ENCODE data around the gene MYO16. TPM values are rescaled to one million over a fixed set of nuclear protein-coding genes. Genes with fewer than 3 reads are reported as not detected.
A peak's percentile ranks its signal among the peaks of the same experiment; 100 is the strongest.

Gene MYO16
- total RNA-seq, 1 experiment from 2014 or later = not detected

GRCh38 chr13:108985166-108985565 lies 355.8 kb downstream of the MYO16 start:
- no peak for TF ChIP-seq CTCF (conservative IDR thresholded peaks at IDR 0.05)
- no peak overlapping the region for H3K23ac ChIP-seq (ENCODE audit: insufficient read length, low read depth, low read length)
- H2AK5ac ChIP-seq (ENCODE audit: insufficient read length, low read length) = no peak overlapping the region
- no peak overlapping the region for H2AFZ ChIP-seq (ENCODE audit: low read length)
- H3K79me2 ChIP-seq (ENCODE audit: insufficient read depth, low read length) = no peaks in the 10 kb centered on the region
- H4K5ac ChIP-seq (ENCODE audit: insufficient read length, low read depth, low read length) = no peak overlapping the region
- H3K56ac ChIP-seq (ENCODE audit: insufficient read length, low read depth, low read length) = no peak overlapping the region
- H3K23me2 ChIP-seq (ENCODE audit: insufficient read length, low read depth, low read length, poor library complexity, severe bottlenecking) = no peaks in the 10 kb centered on the region
- H4K8ac ChIP-seq (replicated peaks; ENCODE audit: insufficient read length, low read depth, low read length) = no peak overlapping the region
- H3K36me3 Mint-ChIP-seq (ENCODE audit: insufficient read depth in 1 of 3, low read depth in 3 of 3) = peaks cover 0 to 2% (median 0%) of the 10 kb centered on the region in 3 experiments; a peak in 3 of 7 replicates
- no peak overlapping the region for H4K91ac ChIP-seq (ENCODE audit: insufficient read length, low read depth, low read length)
- no peak overlapping the region for H2BK12ac ChIP-seq (ENCODE audit: insufficient read length, low read depth, low read length)
- H3K27me3 ChIP-seq (ENCODE audit: insufficient read depth, low read length) = no peaks in the 10 kb centered on the region
- H3K27me3 Mint-ChIP-seq (ENCODE audit: low read depth) = no peaks in the 10 kb centered on the region
- H2BK20ac ChIP-seq (ENCODE audit: low read depth, low read length, poor library complexity, severe bottlenecking) = no peak overlapping the region
- no peak overlapping the region for H3K4me2 ChIP-seq (ENCODE audit: insufficient read depth, insufficient read length, low read length)
- peaks cover 14 to 17% of the 10 kb centered on the region in 2 experiments for H3K4me1 Mint-ChIP-seq
- no peak overlapping the region for H3K18ac ChIP-seq (ENCODE audit: insufficient read length, low read depth, low read length)
- H3K27ac ChIP-seq (ENCODE audit: insufficient read length, low read depth, low read length) = no peak overlapping the region
- DNase-seq = no peak
- H3K14ac ChIP-seq (ENCODE audit: insufficient read depth, low read length) = no peak overlapping the region
- no peak overlapping the region for H2BK120ac ChIP-seq (ENCODE audit: low read depth, low read length, poor library complexity, severe bottlenecking)
- no peak overlapping the region for H3K4ac ChIP-seq (ENCODE audit: low read depth, low read length)
- no peaks in the 10 kb centered on the region for H4K20me1 ChIP-seq (ENCODE audit: control insufficient read depth, insufficient read depth, insufficient read length)
- no peak overlapping the region for H2BK15ac ChIP-seq (ENCODE audit: low read depth, low read length)
- H3K9me3 Mint-ChIP-seq = peaks cover 0 to 4% of the 10 kb centered on the region in 2 experiments; a peak in 3 of 5 replicates
- WGBS (ENCODE audit: extremely low coverage, insufficient read length, low lambda C conversion rate) = no CpG with 5 or more reads among the region's 10 CpGs
- H3T11ph ChIP-seq (ENCODE audit: low read length) = no peak overlapping the region
- no peaks in the 10 kb centered on the region for H3K9me3 ChIP-seq (ENCODE audit: control insufficient read depth, low read depth, low read length)
- H3K4me1 ChIP-seq (ENCODE audit: insufficient read depth, low read length) = peaks cover 7% of the 10 kb centered on the region; the same call in 1 of the 2 replicates
- H3K9ac ChIP-seq (ENCODE audit: extremely low read depth, insufficient read length, low read length) = no peak overlapping the region
- peak overlapping the region in 1 of 3 experiments; percentile 69; a peak in 1 of 7 replicates for H3K27ac Mint-ChIP-seq
- no peak overlapping the region for H2BK5ac ChIP-seq (ENCODE audit: insufficient read length, low read length)
- H3K4me3 Mint-ChIP-seq = no peak overlapping the region
- no peaks in the 10 kb centered on the region for H3K79me1 ChIP-seq (ENCODE audit: insufficient read depth, low read depth, low read length, poor library complexity, severe bottlenecking)
